ENCODE measurements around the gene HEATR9. TPM values are rescaled to one million over a fixed set of nuclear protein-coding genes. Genes with fewer than 3 reads are reported as not detected.

The HEATR9 gene
- polyA plus RNA-seq: under 1 TPM in 1 of 4 donors, not detected in 3; 0.01 TPM
- long read RNA-seq, donor 1: 0 reads
- long read RNA-seq, donor 2: 0 reads
- long read RNA-seq, donor 3: 0 reads
- long read RNA-seq, donor 4: 0 reads
- long read RNA-seq, donor 5: 0 reads
- long read RNA-seq, donor 6: 0 reads
- long read RNA-seq, donor 7: 0 reads
- long read RNA-seq, donor 8: 0 reads
- long read RNA-seq, donor 9: 0 reads
- long read RNA-seq, donor 10: 0 reads

GRCh38 chr17:35868737-35869136, at the start of gene HEATR9:
Gene HEATR9, minus strand, starts transcription at chr17:35868891. Its CDS starts 149 bp downstream, at chr17:35868742.
- Histone ChIP-seq H3K4me3 (ENCODE audit: low read depth in 1 of 3, low read length in 3 of 3) (no peak within 1 kb of the TSS), H3K9me3 (ENCODE audit: control insufficient read depth in 2 of 2, insufficient read depth in 1 of 2, low read depth in 1 of 2, low read length in 1 of 2) (no peaks in the 10 kb centered on the region), H3K27ac (ENCODE audit: low read depth in 1 of 3, low read length in 2 of 3) (no peak within 1 kb of the TSS), H3K4me1 (ENCODE audit: control insufficient read depth in 3 of 3, insufficient read depth in 2 of 3, low read depth in 1 of 3, low read length in 2 of 3) (peaks cover 0 to 14% (median 0%) of the 10 kb centered on the region in 3 donors), H3K36me3 (ENCODE audit: control insufficient read depth in 3 of 3, insufficient read depth in 2 of 3, low read depth in 1 of 3, low read length in 3 of 3) (no peaks in the 10 kb centered on the region), H3K27me3 (ENCODE audit: control insufficient read depth in 3 of 3, insufficient read depth in 3 of 3, low read length in 3 of 3) (no peaks in the 10 kb centered on the region)
- 80 to 89% (median 84%) methylated on average over 3 of the region's 3 CpGs for WGBS, 3 donors
- FAIRE-seq (no peak), DNase-seq (no peak)

- DNase-seq (no peak), FAIRE-seq (no peak)
- 94 to 98% (median 97%) methylated on average over 28 to 29 of the region's 29 CpGs for WGBS, 3 donors
- Histone ChIP-seq H3K9me3 (ENCODE audit: control insufficient read depth in 2 of 2, insufficient read depth in 1 of 2, low read depth in 1 of 2, low read length in 1 of 2) (peaks cover 0 to 24% of the 10 kb centered on the region in 2 donors), H3K4me1 (ENCODE audit: control insufficient read depth in 3 of 3, insufficient read depth in 2 of 3, low read depth in 1 of 3, low read length in 2 of 3) (peaks cover 0 to 33% (median 2%) of the 10 kb centered on the region in 3 donors), H3K4me3 (ENCODE audit: low read depth in 1 of 3, low read length in 3 of 3) (no peak overlapping the region), H3K27me3 (ENCODE audit: control insufficient read depth in 3 of 3, insufficient read depth in 3 of 3, low read length in 3 of 3) (no peaks in the 10 kb centered on the region), H3K36me3 (ENCODE audit: control insufficient read depth in 3 of 3, insufficient read depth in 2 of 3, low read depth in 1 of 3, low read length in 3 of 3) (peaks cover 0 to 9% (median 0%) of the 10 kb centered on the region in 3 donors), H3K27ac (ENCODE audit: low read depth in 1 of 3, low read length in 2 of 3) (no peak overlapping the region)
These were observed 49.0 kb upstream of the HEATR9 start for GRCh38 chr17:35917519-35918213.

GRCh38 chr17:35915153-35915964, 46.7 kb upstream of the HEATR9 start:
- DNase-seq: peak in 1 of 2 donors; percentile 79
- peak overlapping the region in 1 of 3 donors; percentile 89 for H3K27ac ChIP-seq (ENCODE audit: low read depth in 1 of 3, low read length in 2 of 3)
- no peak for FAIRE-seq
- peaks cover 0 to 9% (median 0%) of the 10 kb centered on the region in 3 donors for H3K36me3 ChIP-seq (ENCODE audit: control insufficient read depth in 3 of 3, insufficient read depth in 2 of 3, low read depth in 1 of 3, low read length in 3 of 3)
- WGBS, 3 donors: 84 to 96% (median 92%) methylated on average over 3 of the region's 3 CpGs
- no peaks in the 10 kb centered on the region for H3K27me3 ChIP-seq (ENCODE audit: control insufficient read depth in 3 of 3, insufficient read depth in 3 of 3, low read length in 3 of 3)
- H3K4me3 ChIP-seq (ENCODE audit: low read depth in 1 of 3, low read length in 3 of 3): no peak overlapping the region
- H3K4me1 ChIP-seq (ENCODE audit: control insufficient read depth in 3 of 3, insufficient read depth in 2 of 3, low read depth in 1 of 3, low read length in 2 of 3): peaks cover 0 to 33% (median 2%) of the 10 kb centered on the region in 3 donors
- H3K9me3 ChIP-seq (ENCODE audit: control insufficient read depth in 2 of 2, insufficient read depth in 1 of 2, low read depth in 1 of 2, low read length in 1 of 2): peaks cover 0 to 24% of the 10 kb centered on the region in 2 donors

- Histone ChIP-seq H3K4me1 (ENCODE audit: control insufficient read depth in 3 of 3, insufficient read depth in 2 of 3, low read depth in 1 of 3, low read length in 2 of 3) (peaks cover 0 to 33% (median 2%) of the 10 kb centered on the region in 3 donors), H3K27ac (ENCODE audit: low read depth in 1 of 3, low read length in 2 of 3) (peak overlapping the region in 1 of 3 donors; percentile 89), H3K4me3 (ENCODE audit: low read depth in 1 of 3, low read length in 3 of 3) (no peak overlapping the region), H3K9me3 (ENCODE audit: control insufficient read depth in 2 of 2, insufficient read depth in 1 of 2, low read depth in 1 of 2, low read length in 1 of 2) (peaks cover 0 to 28% of the 10 kb centered on the region in 2 donors), H3K27me3 (ENCODE audit: control insufficient read depth in 3 of 3, insufficient read depth in 3 of 3, low read length in 3 of 3) (no peaks in the 10 kb centered on the region), H3K36me3 (ENCODE audit: control insufficient read depth in 3 of 3, insufficient read depth in 2 of 3, low read depth in 1 of 3, low read length in 3 of 3) (peaks cover 0 to 9% (median 0%) of the 10 kb centered on the region in 3 donors)
- no peak for FAIRE-seq
- 89 to 100% (median 98%) methylated on average over 1 of the region's 1 CpG for WGBS, 3 donors
- DNase-seq: no peak
These were observed 45.7 kb upstream of the HEATR9 start for GRCh38 chr17:35914354-35914753.

- H3K9me3 ChIP-seq (ENCODE audit: control insufficient read depth in 2 of 2, insufficient read depth in 1 of 2, low read depth in 1 of 2, low read length in 1 of 2): peaks cover 0 to 28% of the 10 kb centered on the region in 2 donors
- DNase-seq (peak in 1 of 2 donors; percentile 38), FAIRE-seq (no peak)
- no peaks in the 10 kb centered on the region for H3K27me3 ChIP-seq (ENCODE audit: control insufficient read depth in 3 of 3, insufficient read depth in 3 of 3, low read length in 3 of 3)
- H3K4me1 ChIP-seq (ENCODE audit: control insufficient read depth in 3 of 3, insufficient read depth in 2 of 3, low read depth in 1 of 3, low read length in 2 of 3): peaks cover 0 to 33% (median 2%) of the 10 kb centered on the region in 3 donors
- no peak overlapping the region for H3K4me3 ChIP-seq (ENCODE audit: low read depth in 1 of 3, low read length in 3 of 3)
- WGBS, 3 donors: 78 to 90% (median 79%) methylated on average over 4 of the region's 4 CpGs
- peak overlapping the region in 1 of 3 donors; percentile 89 for H3K27ac ChIP-seq (ENCODE audit: low read depth in 1 of 3, low read length in 2 of 3)
- H3K36me3 ChIP-seq (ENCODE audit: control insufficient read depth in 3 of 3, insufficient read depth in 2 of 3, low read depth in 1 of 3, low read length in 3 of 3): peaks cover 0 to 9% (median 0%) of the 10 kb centered on the region in 3 donors
These were observed 44.9 kb upstream of the HEATR9 start for GRCh38 chr17:35913609-35914008.

GRCh38 chr17:35912942-35913341, 44.3 kb upstream of the HEATR9 start:
- FAIRE-seq (no peak), DNase-seq (peak; percentile 27 to 68)
- H3K4me1 ChIP-seq (ENCODE audit: control insufficient read depth in 3 of 3, insufficient read depth in 2 of 3, low read depth in 1 of 3, low read length in 2 of 3): peaks cover 0 to 33% (median 2%) of the 10 kb centered on the region in 3 donors
- no peak overlapping the region for H3K27ac ChIP-seq (ENCODE audit: low read depth in 1 of 3, low read length in 2 of 3)
- WGBS, 3 donors: 27 to 64% (median 30%) methylated on average over 2 of the region's 2 CpGs
- no peaks in the 10 kb centered on the region for H3K27me3 ChIP-seq (ENCODE audit: control insufficient read depth in 3 of 3, insufficient read depth in 3 of 3, low read length in 3 of 3)
- H3K36me3 ChIP-seq (ENCODE audit: control insufficient read depth in 3 of 3, insufficient read depth in 2 of 3, low read depth in 1 of 3, low read length in 3 of 3): peaks cover 0 to 6% (median 0%) of the 10 kb centered on the region in 3 donors
- H3K9me3 ChIP-seq (ENCODE audit: control insufficient read depth in 2 of 2, insufficient read depth in 1 of 2, low read depth in 1 of 2, low read length in 1 of 2): peaks cover 0 to 28% of the 10 kb centered on the region in 2 donors
- no peak overlapping the region for H3K4me3 ChIP-seq (ENCODE audit: low read depth in 1 of 3, low read length in 3 of 3)

GRCh38 chr17:35912339-35912912, 43.7 kb upstream of the HEATR9 start:
- FAIRE-seq (no peak), DNase-seq (no peak)
- no peaks in the 10 kb centered on the region for H3K27me3 ChIP-seq (ENCODE audit: control insufficient read depth in 3 of 3, insufficient read depth in 3 of 3, low read length in 3 of 3)
- H3K36me3 ChIP-seq (ENCODE audit: control insufficient read depth in 3 of 3, insufficient read depth in 2 of 3, low read depth in 1 of 3, low read length in 3 of 3): peaks cover 0 to under 1% (median 0%) of the 10 kb centered on the region in 3 donors
- H3K4me3 ChIP-seq (ENCODE audit: low read depth in 1 of 3, low read length in 3 of 3): no peak overlapping the region
- WGBS, 3 donors: 95 to 100% (median 98%) methylated on average over 3 of the region's 3 CpGs
- peaks cover 0 to 24% of the 10 kb centered on the region in 2 donors for H3K9me3 ChIP-seq (ENCODE audit: control insufficient read depth in 2 of 2, insufficient read depth in 1 of 2, low read depth in 1 of 2, low read length in 1 of 2)
- no peak overlapping the region for H3K27ac ChIP-seq (ENCODE audit: low read depth in 1 of 3, low read length in 2 of 3)
- H3K4me1 ChIP-seq (ENCODE audit: control insufficient read depth in 3 of 3, insufficient read depth in 2 of 3, low read depth in 1 of 3, low read length in 2 of 3): peaks cover 0 to 33% (median 2%) of the 10 kb centered on the region in 3 donors

GRCh38 chr17:35909408-35909807, 40.7 kb upstream of the HEATR9 start:
- no peaks in the 10 kb centered on the region for H3K36me3 ChIP-seq (ENCODE audit: control insufficient read depth in 3 of 3, insufficient read depth in 2 of 3, low read depth in 1 of 3, low read length in 3 of 3)
- no peak overlapping the region for H3K4me3 ChIP-seq (ENCODE audit: low read depth in 1 of 3, low read length in 3 of 3)
- no peak overlapping the region for H3K27ac ChIP-seq (ENCODE audit: low read depth in 1 of 3, low read length in 2 of 3)
- WGBS, 3 donors: 70 to 88% (median 86%) methylated on average over 3 of the region's 3 CpGs
- DNase-seq (no peak), FAIRE-seq (no peak)
- H3K9me3 ChIP-seq (ENCODE audit: control insufficient read depth in 2 of 2, insufficient read depth in 1 of 2, low read depth in 1 of 2, low read length in 1 of 2): peaks cover 0 to 19% of the 10 kb centered on the region in 2 donors
- H3K27me3 ChIP-seq (ENCODE audit: control insufficient read depth in 3 of 3, insufficient read depth in 3 of 3, low read length in 3 of 3): no peaks in the 10 kb centered on the region
- peaks cover 0 to 17% (median 2%) of the 10 kb centered on the region in 3 donors for H3K4me1 ChIP-seq (ENCODE audit: control insufficient read depth in 3 of 3, insufficient read depth in 2 of 3, low read depth in 1 of 3, low read length in 2 of 3)

Measured in small intestine (tissue), 16 donors.